Central memory CD8-positive, alpha-beta T cell (primary cell): ENCODE results near the gene CKMT2.
"Not testable (repeated sequence)": the region's sequence is repeated elsewhere in the genome, so short reads cannot be mapped to it uniquely, and the experiment has no call there.

ENCODE experiments used
- ATAC-seq: fragments of 150-1000 bp; cut with Tn5 transposase; replicated peaks from 2 replicates; pipeline ENCODE4 v1.10.0; 2022; ENCODE audit warnings: mild to moderate bottlenecking, moderate FRiP score, moderate number of reproducible peaks; ENCODE audit not compliant: poor library complexity, severe bottlenecking; ENCODE audit errors: extremely low read depth
- DNase-seq, 2 donors: peaks; one replicate each; pipeline ENCODE4 v3.0.0; 2021; ENCODE audit warnings: low spot score in 2 of 2
- H3K27ac Mint-ChIP-seq: one replicate; pipeline ENCODE4 v1.8.0; 2022; ENCODE audit warnings: low read depth, mild to moderate bottlenecking, moderate library complexity, mixed read lengths
- H3K27me3 Mint-ChIP-seq: one replicate; pipeline ENCODE4 v1.8.0; 2022; ENCODE audit warnings: mixed read lengths
- H3K36me3 Mint-ChIP-seq: one replicate; pipeline ENCODE4 v1.8.0; 2022; ENCODE audit warnings: mild to moderate bottlenecking, moderate library complexity, mixed read lengths; ENCODE audit not compliant: insufficient read depth
- H3K4me1 Mint-ChIP-seq: one replicate; pipeline ENCODE4 v1.8.0; 2022; ENCODE audit warnings: mixed read lengths
- H3K4me3 Mint-ChIP-seq: one replicate; pipeline ENCODE4 v1.8.0; 2022; ENCODE audit warnings: mild to moderate bottlenecking, moderate library complexity, mixed read lengths
- H3K9me3 Mint-ChIP-seq: one replicate; pipeline ENCODE4 v1.8.0; 2022; ENCODE audit warnings: mixed read lengths

Gene CKMT2

DNA sequence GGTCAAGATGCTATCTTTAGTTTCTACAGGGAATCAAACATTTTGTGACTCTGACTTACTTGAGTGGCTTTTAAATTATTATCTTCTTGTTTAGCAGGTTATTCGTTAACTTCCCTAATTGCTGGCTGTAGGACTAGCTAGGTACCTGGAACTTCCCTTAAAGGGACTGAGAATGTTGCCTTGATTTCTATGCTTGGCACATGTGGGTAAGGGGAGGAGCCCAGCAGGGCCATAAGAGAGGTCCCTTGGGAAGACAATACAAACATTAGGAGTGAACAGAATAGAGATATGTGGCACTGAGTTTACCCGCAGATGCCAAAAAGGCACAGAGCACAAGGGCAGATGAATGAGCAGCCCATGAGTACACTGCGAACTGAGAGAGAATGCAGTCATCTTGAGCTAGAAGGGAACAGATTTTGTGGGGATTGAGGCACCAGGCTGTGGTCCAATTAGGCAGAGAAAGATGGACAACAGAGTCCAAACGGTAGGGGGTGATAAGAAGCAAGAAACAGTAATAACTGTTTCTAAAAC, 9.8 kb downstream of the CKMT2 start:
- no peaks in the 10 kb centered on the region for H3K4me1 Mint-ChIP-seq
- H3K36me3 Mint-ChIP-seq: no peaks in the 10 kb centered on the region
- H3K4me3 Mint-ChIP-seq: no peak overlapping the region
- DNase-seq: no peak
- ATAC-seq: no peak
- H3K27me3 Mint-ChIP-seq: no peaks in the 10 kb centered on the region
- no peaks in the 10 kb centered on the region for H3K9me3 Mint-ChIP-seq
- H3K27ac Mint-ChIP-seq: no peak overlapping the region

DNA sequence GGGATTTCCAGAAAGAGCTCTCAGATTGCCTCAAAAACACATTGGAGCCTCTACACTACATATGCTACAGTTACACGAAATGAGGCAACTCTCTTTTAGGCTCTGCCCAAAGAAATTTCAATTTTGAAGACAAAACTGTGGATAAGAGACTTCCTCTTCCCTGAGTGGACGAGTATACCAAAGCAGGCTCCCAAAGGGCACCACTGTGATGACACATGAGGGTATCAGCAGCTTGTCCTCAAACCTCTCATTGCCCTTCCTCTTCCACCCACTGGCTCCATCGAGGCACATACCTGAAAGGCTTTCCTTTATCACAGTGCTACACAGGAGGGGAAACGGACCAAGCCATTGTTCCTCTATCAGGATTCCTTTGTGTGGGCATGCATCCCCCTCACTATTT, 11.3 kb downstream of the CKMT2 start:
- no peaks in the 10 kb centered on the region for H3K36me3 Mint-ChIP-seq
- no peaks in the 10 kb centered on the region for H3K27me3 Mint-ChIP-seq
- DNase-seq (no peak), ATAC-seq (no peak)
- H3K4me1 Mint-ChIP-seq: no peaks in the 10 kb centered on the region
- no peak overlapping the region for H3K27ac Mint-ChIP-seq
- no peaks in the 10 kb centered on the region for H3K9me3 Mint-ChIP-seq
- no peak overlapping the region for H3K4me3 Mint-ChIP-seq

DNA sequence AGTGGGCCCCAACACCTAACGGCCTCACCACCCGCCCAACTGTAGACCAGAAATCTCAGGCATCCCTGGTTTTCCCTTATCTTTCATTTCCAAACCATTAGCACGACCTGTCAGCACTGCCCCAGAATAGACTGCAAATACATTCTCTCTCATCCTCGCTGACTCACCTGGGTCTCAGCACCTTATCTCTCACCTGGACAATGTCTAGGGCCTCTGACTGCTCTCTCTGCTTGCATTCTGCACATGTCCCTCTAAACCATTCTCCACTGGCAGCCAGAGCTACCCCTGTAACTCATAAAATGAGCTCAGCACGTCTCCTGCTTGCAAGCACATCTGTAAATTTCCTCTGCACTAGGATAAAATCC, 12.7 kb downstream of the CKMT2 start:
- H3K4me1 Mint-ChIP-seq: no peaks in the 10 kb centered on the region
- no peak overlapping the region for H3K4me3 Mint-ChIP-seq
- ATAC-seq (no peak), DNase-seq (no peak)
- no peak overlapping the region for H3K27ac Mint-ChIP-seq
- peaks cover 2% of the 10 kb centered on the region for H3K36me3 Mint-ChIP-seq
- no peaks in the 10 kb centered on the region for H3K9me3 Mint-ChIP-seq
- no peaks in the 10 kb centered on the region for H3K27me3 Mint-ChIP-seq

DNA sequence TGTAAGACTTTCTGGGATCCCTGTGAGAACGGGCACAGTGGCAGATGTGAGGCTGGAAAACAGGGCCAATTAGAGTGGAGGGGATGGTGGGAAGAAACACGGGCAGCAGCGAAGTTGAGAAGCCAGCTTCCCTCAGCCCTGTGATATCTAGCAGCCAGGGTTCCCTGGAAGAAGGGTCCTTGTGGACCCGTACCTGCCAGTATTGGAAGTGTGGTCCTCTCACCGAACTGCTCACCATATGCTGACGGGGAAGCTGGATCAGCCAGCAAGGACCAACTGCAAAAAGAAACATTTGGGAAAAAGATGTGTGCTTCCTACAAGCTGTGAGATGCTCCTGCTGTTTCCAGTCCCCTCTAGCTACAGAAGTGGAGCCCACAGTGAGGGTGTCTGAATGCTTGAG, 13.6 kb downstream of the CKMT2 start:
- Mint-ChIP-seq H3K27ac (no peak overlapping the region), H3K9me3 (no peaks in the 10 kb centered on the region), H3K4me3 (no peak overlapping the region), H3K36me3 (peaks cover 2% of the 10 kb centered on the region), H3K27me3 (no peaks in the 10 kb centered on the region), H3K4me1 (no peaks in the 10 kb centered on the region)
- ATAC-seq: no peak
- DNase-seq: no peak

DNA sequence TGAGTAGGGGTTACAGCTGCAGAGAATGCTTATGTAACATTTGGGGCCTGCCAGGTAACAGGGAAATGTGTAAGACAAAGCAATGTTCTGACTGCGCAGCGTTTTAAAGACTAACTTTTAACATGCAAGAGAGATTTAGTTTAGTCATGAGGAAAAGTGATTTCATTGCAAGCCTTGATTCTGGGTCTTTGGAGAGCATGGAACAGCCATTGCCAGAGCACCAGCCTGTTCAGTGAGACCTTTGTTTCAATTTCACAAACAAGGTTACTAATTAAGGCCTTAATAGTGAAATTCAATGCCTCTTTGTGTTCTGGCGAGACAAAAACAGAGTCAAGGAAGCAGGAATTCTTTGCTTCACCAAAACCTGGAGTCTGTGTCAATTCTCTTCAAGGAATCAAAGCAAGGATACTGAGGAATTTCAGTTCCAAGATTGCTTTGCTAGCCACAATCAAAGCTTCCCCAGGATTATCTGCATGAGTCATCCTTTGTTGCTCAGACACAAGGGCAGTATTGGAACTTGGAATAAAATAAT, 14.4 kb downstream of the CKMT2 start:
- no peak overlapping the region for H3K4me3 Mint-ChIP-seq
- ATAC-seq (no peak), DNase-seq (no peak)
- H3K27me3 Mint-ChIP-seq: no peaks in the 10 kb centered on the region
- H3K4me1 Mint-ChIP-seq: no peaks in the 10 kb centered on the region
- H3K36me3 Mint-ChIP-seq: peaks cover 2% of the 10 kb centered on the region
- H3K27ac Mint-ChIP-seq: no peak overlapping the region
- no peaks in the 10 kb centered on the region for H3K9me3 Mint-ChIP-seq

DNA sequence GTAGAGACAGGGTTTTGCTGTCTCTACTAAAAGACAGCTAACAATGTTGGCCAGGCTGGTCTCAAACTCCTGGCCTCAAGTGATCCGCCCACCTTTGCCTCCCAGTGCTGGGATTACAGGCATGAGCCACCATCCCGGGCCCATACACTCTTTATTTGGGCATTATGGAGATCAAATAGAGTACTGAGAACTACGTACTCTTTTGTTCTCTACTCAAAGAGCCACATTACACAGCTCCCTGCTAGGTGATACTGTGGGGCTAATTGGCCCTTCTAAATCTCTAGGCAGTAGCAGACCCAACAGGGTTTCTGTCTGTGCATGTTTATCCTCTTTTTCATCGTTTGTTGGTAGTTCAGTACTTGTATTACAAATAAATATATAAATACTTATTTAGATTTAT, 16.1 kb downstream of the CKMT2 start:
- Mint-ChIP-seq H3K4me3 (no peak overlapping the region), H3K36me3 (peaks cover 2% of the 10 kb centered on the region), H3K27me3 (no peaks in the 10 kb centered on the region), H3K4me1 (no peaks in the 10 kb centered on the region), H3K27ac (no peak overlapping the region), H3K9me3 (no peaks in the 10 kb centered on the region)
- ATAC-seq: no peak
- DNase-seq: no peak

DNA sequence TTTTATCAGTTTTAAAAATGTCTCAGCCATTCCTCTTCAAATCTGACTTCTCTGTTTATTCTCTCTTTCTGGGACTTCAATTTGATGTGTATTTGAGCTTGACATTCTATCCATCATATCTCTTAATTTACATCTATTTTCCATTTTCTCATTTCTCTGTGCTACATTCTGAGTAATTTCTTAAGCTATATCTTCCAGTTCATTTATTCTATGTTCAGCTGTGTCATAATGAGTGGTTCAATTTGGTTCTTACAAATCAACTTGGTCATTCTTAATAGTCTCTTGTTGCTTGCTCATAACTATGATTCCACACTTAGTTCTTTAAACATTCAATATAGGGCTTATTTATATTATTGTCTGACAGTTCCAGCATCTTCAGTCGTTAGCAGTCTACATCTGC, 16.9 kb downstream of the CKMT2 start:
- no peak overlapping the region for H3K27ac Mint-ChIP-seq
- no peaks in the 10 kb centered on the region for H3K27me3 Mint-ChIP-seq
- peaks cover 2% of the 10 kb centered on the region for H3K36me3 Mint-ChIP-seq
- DNase-seq (no peak), ATAC-seq (no peak)
- no peaks in the 10 kb centered on the region for H3K9me3 Mint-ChIP-seq
- H3K4me3 Mint-ChIP-seq: no peak overlapping the region
- H3K4me1 Mint-ChIP-seq: no peaks in the 10 kb centered on the region

DNA sequence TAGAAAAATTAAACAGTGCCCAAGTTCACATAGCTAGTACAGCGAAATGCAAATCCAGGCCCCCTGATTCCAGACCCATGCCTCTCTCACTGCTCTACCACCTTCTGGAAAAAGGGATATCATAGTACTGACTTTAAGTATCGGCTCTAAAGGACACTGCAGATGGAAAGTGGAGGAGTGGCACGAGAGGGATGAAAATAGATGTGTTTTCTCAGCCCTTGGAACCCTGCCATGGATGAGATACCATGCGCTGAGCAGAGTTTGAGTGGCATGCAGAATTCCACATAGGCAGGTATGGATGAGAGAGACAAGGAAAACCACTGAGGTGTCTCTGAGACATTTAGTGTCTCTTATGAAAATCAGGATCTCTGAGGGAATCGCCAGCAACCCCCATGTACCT, 18.8 kb downstream of the CKMT2 start:
- Mint-ChIP-seq H3K9me3 (no peaks in the 10 kb centered on the region), H3K36me3 (peaks cover 2% of the 10 kb centered on the region), H3K4me1 (no peaks in the 10 kb centered on the region), H3K4me3 (no peak overlapping the region), H3K27ac (no peak overlapping the region), H3K27me3 (no peaks in the 10 kb centered on the region)
- no peak for DNase-seq
- no peak for ATAC-seq

DNA sequence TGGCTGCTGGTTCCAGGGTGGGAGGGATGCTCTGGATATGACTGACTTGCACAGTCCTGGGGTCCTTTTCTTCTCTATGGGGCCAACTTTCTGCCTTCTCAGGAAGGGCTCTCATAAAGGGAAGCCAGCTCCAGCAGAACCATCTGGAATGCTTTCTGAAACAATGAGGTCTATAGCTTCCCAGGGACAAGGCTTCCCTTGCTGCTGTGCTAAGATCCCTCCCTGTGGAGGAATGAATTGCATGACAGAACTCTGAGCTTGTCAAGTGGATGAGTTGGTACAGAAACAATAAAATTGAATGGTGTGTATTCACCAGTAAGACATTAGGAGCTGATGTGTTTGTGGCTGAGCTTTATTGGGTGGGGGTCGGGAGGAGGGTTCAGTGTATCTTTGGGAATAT, 19.8 kb downstream of the CKMT2 start:
- Mint-ChIP-seq H3K4me3 (no peak overlapping the region), H3K36me3 (peaks cover 4% of the 10 kb centered on the region), H3K9me3 (no peaks in the 10 kb centered on the region)

DNA sequence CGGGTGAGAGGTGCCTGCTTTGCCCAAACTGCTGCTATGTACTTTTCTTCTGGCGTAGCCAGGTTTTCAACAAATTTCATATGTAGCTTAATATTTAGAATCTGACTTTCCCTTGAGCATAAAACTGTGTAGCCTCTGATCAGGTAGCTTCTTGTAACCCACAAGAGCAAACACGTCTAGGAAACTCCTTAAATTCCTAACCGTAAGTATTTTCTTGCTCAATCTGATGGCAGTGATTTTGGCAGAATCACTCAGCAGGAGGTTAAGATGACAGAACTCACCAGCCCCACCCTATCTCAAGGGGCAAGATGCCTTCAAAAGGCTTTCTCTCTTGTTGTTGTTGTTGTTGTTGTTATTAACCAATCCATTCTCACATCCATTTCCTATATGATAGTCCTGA, 20.8 kb downstream of the CKMT2 start:
- DNase-seq (no peak), ATAC-seq (no peak)
- Mint-ChIP-seq H3K27ac (no peak overlapping the region), H3K27me3 (no peaks in the 10 kb centered on the region), H3K36me3 (peaks cover 4% of the 10 kb centered on the region), H3K4me1 (no peaks in the 10 kb centered on the region), H3K9me3 (no peaks in the 10 kb centered on the region), H3K4me3 (no peak overlapping the region)

More for the DNA sequence above, 19.8 kb downstream of the CKMT2 start:
- H3K4me1 Mint-ChIP-seq: no peaks in the 10 kb centered on the region
- no peak for DNase-seq
- no peaks in the 10 kb centered on the region for H3K27me3 Mint-ChIP-seq
- ATAC-seq: no peak
- no peak overlapping the region for H3K27ac Mint-ChIP-seq

DNA sequence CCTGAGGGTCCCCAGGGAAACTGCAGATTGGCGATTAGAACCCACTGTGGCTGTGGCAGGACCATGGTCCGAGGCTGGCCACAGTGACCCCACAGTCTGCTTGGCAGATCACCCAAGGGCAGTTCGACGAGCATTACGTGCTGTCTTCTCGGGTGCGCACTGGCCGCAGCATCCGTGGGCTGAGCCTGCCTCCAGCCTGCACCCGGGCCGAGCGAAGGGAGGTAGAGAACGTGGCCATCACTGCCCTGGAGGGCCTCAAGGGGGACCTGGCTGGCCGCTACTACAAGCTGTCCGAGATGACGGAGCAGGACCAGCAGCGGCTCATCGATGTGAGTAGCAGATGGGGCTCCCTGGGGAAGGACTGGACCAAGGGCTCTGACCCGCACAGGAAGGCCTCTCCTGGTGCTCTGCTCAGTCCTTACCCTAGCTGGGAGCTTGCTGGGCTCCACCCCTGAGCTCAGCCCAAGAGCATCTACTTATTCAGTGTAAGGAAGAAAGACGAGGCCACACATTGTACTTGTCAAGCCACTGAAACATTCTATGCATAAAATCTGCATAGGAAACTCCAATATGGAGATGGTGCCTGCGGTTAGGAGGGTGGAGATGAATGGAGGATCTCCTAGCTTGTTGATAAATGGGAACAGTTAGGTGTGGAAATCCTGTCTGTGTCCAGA, 21.9 kb downstream of the CKMT2 start:
- H3K27ac Mint-ChIP-seq: no peak overlapping the region
- DNase-seq (no peak), ATAC-seq (no peak)
- H3K36me3 Mint-ChIP-seq: peaks cover 2% of the 10 kb centered on the region
- no peaks in the 10 kb centered on the region for H3K27me3 Mint-ChIP-seq
- peaks cover 5% of the 10 kb centered on the region for H3K9me3 Mint-ChIP-seq
- H3K4me1 Mint-ChIP-seq: peaks cover 2% of the 10 kb centered on the region
- no peak overlapping the region for H3K4me3 Mint-ChIP-seq

DNA sequence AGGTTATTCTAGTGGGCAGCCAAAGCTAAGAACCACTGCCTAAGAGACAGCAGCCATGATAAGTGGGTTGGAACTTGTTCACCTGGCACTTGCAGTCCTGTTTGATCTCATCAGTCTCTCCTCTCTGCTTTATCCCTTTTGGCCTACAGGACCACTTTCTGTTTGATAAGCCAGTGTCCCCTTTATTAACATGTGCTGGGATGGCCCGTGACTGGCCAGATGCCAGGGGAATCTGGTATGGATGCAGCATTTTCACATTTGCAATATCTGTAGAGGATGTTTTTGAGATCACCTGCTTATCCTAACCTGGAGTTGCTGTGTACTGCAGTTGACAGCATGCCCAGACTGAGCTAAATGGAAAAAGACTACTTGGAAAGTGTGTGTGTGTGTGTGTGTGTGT, 23.6 kb downstream of the CKMT2 start:
- Mint-ChIP-seq H3K27me3 (no peaks in the 10 kb centered on the region), H3K4me1 (peaks cover 4% of the 10 kb centered on the region), H3K36me3 (peaks cover 2% of the 10 kb centered on the region), H3K4me3 (no peak overlapping the region), H3K27ac (no peak overlapping the region), H3K9me3 (peaks cover 17% of the 10 kb centered on the region)
- ATAC-seq (no peak), DNase-seq (no peak)

DNA sequence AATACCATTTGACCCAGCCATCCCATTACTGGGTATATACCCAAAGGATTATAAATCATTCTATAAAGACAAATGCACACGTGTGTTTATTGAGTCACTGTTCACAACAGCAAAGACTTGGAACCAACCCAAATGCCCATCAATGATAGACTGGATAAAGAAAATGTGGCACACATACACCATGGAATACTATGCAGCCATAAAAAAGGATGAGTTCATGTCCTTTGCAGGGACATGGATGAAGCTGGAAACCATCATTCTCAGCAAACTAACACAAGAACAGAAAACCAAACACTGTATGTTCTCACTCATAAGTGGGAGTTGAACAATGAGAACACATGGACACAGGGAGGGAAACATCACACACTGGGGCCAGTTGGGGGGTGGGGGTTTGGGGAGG, 29.7 kb downstream of the CKMT2 start:
- not testable (repeated sequence) for H3K27ac Mint-ChIP-seq, DNase-seq, H3K4me1 Mint-ChIP-seq, ATAC-seq, H3K27me3 Mint-ChIP-seq, H3K4me3 Mint-ChIP-seq, H3K36me3 Mint-ChIP-seq
- H3K9me3 Mint-ChIP-seq: peaks cover 17% of the 10 kb centered on the region
